ENCODE results near the gene OVAAL.

Gene OVAAL

DNA sequence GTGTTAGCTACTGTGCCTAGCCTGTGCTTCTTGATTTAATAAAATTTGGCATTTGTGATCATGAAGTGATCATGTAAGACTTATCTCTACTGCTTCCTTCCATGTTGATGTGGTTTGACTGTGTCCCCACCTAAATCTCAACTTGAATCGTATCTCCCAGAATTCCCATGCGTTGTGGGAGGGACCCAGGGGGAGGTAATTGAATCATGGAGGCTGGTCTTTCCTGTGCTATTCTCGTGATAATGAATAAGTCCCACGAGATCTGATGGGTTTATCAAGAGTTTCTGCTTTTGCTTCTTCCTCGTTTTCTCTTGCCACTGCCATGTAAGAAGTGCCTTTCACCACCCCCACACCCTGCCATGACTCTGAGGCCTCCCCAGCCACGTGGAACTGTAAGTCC, at the start of gene OVAAL:
Gene OVAAL (plus strand): TSS at position 301 of the 400 bp plus-strand sequence.
- no peak for DNase-seq

DNA sequence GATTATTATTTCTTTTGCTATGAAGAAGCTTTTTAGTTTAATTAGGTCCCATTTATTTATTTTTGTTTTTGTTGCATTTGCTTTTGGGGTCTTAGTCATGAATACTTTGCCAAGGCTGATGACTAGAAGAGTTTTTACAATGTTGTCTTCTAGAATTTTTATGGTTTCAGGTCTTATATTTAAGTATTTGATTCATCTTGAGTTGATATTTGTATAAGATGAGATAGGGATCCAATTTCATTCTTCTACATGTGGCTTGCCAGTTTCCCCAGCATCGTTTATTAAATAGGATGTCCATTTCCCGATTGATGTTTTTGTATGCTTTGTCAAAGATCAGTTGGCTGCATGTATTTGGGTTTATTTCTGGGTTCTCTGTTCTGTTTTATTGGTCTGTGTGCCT, 47.9 kb upstream of the OVAAL start:
- no peak for DNase-seq

DNA sequence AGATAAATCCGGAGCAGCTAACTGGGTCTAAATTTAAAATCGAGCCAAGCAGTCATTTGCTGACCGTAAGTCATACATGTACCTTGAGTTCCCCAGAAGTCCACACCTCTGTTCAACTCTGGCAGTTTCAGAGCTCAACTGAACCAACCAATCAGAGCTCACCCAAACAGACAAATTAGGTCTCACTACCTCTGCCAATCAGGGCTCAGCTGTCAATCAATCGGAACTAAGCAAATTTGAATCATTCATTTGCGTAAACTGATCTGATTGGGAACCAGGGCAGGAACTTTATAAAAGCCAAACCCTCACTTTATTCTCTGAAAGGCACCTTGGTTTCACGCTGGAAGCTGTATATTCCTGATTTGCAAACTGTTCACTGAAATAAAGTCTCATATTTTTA, 45.2 kb upstream of the OVAAL start:
- no peak for DNase-seq

- DNase-seq = no peak
Measured at GRCh38 chr1:180515364-180515763, 43.4 kb upstream of the OVAAL start.

- peak; percentile 90 for DNase-seq
Measured at GRCh38 chr1:180515857-180516388, 42.8 kb upstream of the OVAAL start.

- no peak for DNase-seq
Measured at GRCh38 chr1:180519846-180520245, 38.9 kb upstream of the OVAAL start.

- DNase-seq = no peak
Measured at GRCh38 chr1:180521474-180522212, 37.1 kb upstream of the OVAAL start.

- DNase-seq = no peak
Measured at GRCh38 chr1:180522213-180522515, 36.6 kb upstream of the OVAAL start.

DNA sequence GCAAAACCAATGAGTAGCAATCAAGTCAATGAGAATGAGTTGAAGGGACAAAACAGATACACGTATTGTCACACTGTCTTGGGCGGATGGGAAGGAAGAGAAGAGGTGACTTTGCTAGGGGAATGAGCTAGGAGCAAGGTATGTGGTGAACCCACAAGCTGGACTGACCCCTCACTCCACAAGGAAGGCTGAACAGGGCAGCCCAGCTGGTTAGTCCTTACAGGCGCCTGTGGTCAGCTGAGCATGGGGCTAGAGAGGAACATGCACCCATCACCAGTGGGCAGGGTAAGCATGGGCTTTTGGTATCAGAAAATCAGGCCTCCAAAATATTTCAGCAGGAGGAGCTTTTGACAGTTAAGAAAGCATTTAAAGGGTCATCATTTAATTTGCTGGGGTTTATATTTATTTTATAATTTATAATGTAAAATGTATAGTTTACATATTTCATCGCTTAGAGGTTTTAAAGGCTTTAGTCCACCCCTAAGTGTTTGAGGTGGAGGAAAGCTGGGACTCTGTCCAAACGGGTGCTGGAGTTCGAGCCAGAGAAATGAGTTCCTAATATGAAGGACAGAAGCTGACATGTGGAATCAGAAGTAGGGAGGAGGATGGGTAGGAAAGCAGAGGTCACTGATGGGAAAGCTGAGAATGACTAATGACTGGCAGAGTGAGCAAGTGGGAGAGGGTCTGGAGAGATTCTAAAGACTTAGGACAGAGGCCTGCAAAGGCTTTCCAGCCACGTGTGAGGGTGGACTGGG, 34.4 kb upstream of the OVAAL start:
- no peak for DNase-seq

GRCh38 chr1:180524915-180525714, 33.6 kb upstream of the OVAAL start:
- no peak for DNase-seq

DNA sequence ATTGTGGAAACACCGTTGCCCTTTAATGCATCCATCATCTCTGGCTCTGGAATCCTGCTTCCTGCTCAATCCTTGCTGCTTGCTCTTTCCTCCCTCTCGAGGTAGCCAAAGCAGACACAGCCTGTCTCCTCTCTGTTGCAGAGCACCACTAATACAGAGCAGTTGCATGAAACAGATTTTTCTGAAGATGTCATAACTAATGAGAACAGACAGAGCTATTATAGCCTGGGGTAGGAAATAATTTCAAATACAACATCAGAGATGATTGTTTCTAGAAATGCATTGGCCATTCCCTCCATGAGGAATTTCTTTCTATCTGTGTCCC, 33.1 kb upstream of the OVAAL start:
- DNase-seq = no peak

- no peak for DNase-seq
Measured at GRCh38 chr1:180527101-180527669, 31.6 kb upstream of the OVAAL start.

DNA sequence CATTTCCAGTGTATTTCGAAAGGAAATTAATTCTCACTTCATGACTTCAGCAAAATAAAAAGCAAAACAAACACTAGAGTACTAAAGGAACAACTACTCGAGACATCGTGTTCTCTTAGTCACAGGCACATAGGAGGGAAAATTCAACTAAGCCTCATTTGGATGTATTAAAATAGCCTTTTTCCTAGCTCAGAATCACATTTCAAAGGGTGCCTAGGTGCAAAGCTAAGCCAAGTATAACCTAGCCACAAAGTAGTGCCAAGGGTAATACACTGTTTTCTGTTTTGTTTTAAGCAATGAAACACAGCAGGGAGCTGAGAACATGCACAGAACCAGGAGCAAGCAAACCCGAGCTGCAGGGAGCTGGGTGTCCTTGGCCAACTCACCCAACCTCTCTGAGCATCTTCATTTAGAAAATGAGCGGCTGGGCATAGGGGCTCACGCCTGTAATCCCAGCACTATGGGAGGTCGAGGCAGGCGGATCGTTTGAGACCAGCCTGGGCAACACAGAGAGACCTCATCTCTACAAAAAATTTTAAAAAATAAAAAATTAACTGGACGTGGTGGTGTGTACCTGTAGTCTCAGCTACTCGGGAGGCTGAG, 29.8 kb upstream of the OVAAL start:
- no peak for DNase-seq

DNA sequence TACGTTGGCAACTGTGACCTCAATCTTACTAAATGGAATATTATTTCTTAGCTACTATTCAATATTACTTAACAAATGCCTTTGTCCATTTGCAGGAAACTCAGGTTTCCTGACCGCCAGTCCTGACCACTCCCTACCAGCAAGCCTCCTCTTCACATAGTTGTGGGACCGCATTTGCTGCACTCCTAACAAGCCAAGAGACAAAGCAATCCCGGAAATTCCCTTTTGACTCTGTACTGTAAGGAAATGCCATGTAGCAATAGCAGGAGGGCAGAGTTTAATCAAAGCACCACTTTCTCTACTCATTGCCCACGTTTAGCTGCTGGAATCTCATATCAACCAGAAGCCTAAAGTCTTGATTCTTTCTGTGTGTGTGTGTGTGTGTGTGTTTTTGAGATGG, 28.3 kb upstream of the OVAAL start:
- DNase-seq = no peak

- no peak for DNase-seq
Measured at GRCh38 chr1:180532854-180533253, 25.9 kb upstream of the OVAAL start.

DNA sequence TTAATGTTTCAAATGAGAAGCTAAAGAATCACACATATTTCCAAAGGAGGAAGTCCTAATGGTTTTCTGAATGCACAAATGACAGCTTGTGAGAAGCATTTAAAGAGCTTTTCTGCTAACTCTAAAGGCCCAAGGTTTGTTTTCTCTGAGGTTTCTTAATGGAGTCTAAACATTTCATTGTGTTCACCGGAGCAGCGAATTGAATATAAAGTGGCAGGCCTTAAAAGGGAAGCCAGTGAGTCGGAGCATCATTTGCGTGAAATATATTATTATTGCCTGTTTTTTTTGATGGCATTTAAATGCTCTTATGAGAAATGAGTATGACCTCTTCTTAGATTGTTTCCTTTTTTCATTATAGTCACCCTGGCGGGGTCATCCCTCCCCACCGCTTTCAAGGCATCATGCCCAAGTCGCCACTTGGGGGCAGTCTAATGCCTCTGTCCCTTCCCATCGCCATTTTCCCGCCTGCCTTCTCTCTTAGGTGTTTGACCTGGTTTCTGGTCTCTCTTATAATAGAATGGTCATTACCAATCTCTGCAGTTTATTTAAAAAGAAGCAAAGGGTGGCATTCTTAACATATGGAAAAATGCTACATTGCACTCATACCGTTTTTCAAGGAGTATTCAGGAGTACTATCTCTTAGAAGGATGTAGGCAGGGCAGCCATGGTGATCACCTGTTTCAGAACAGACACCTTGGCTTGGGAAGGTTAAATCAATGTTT, 25.3 kb upstream of the OVAAL start:
- peak; percentile 75 for DNase-seq

- DNase-seq = no peak
Measured at GRCh38 chr1:180534214-180534613, 24.6 kb upstream of the OVAAL start.

- DNase-seq = no peak
Measured at GRCh38 chr1:180535418-180535999, 23.3 kb upstream of the OVAAL start.

GRCh38 chr1:180536821-180537372, 21.9 kb upstream of the OVAAL start:
- DNase-seq = no peak

DNA sequence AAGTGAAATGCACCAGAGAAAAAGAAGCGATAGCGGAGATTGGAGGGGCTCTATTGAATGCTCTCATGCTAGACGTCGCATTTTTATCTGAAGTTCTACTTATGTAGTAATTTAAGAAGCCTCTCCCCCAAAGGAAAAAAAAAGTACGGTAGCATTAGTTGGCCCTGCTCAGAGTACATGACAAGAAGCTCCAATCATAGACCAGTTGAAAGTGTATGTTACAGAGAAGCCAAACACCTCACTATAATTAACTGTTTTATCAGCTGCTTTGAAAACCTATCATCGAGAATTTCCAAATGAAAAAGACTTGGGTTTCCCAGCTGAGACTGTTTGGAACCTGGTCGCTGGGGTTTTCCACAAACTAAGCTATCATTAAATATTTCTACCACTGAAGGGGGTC, 19.6 kb upstream of the OVAAL start:
- no peak for DNase-seq
